T-helper 22 cell (primary cell): ENCODE measurements around the gene FANK1.
"Not testable (repeated sequence)": the region's sequence is repeated elsewhere in the genome, so short reads cannot be mapped to it uniquely, and the experiment has no call there.

ENCODE experiments used
- DNase-seq: peaks from one replicate; pipeline ENCODE4 v3.0.0-alpha.2; 2020; ENCODE audit warnings: low read depth

Gene FANK1

GRCh38 chr10:125928928-125929585, 32.7 kb downstream of the FANK1 start:
- DNase-seq: no peak

- DNase-seq: no peak
These were observed 33.3 kb downstream of the FANK1 start for GRCh38 chr10:125929618-125930017.

- DNase-seq: no peak
These were observed 37.3 kb downstream of the FANK1 start for GRCh38 chr10:125933693-125934092.

- no peak for DNase-seq
These were observed 40.0 kb downstream of the FANK1 start for GRCh38 chr10:125936331-125936730.

GRCh38 chr10:125940515-125940914, 44.2 kb downstream of the FANK1 start:
- DNase-seq: no peak

GRCh38 chr10:125951290-125951689, 54.9 kb downstream of the FANK1 start:
- DNase-seq: no peak

- DNase-seq: no peak
These were observed 57.5 kb downstream of the FANK1 start for GRCh38 chr10:125953778-125954385.

- no peak for DNase-seq
These were observed 59.4 kb downstream of the FANK1 start for GRCh38 chr10:125955766-125956165.

- no peak for DNase-seq
These were observed 65.4 kb downstream of the FANK1 start for GRCh38 chr10:125961743-125962142.

GRCh38 chr10:125962200-125962599, 65.8 kb downstream of the FANK1 start:
- no peak for DNase-seq

GRCh38 chr10:125964558-125964957, 68.2 kb downstream of the FANK1 start:
- no peak for DNase-seq

GRCh38 chr10:125967533-125967932, 71.2 kb downstream of the FANK1 start:
- no peak for DNase-seq

- DNase-seq: not testable (repeated sequence)
These were observed 73.8 kb downstream of the FANK1 start for GRCh38 chr10:125970077-125970630.

- no peak for DNase-seq
These were observed 80.7 kb downstream of the FANK1 start for GRCh38 chr10:125976960-125977605.

- DNase-seq: no peak
These were observed 83.6 kb downstream of the FANK1 start for GRCh38 chr10:125979976-125980375.

- DNase-seq: no peak
These were observed 84.2 kb downstream of the FANK1 start for GRCh38 chr10:125980521-125981035.

GRCh38 chr10:125982260-125982948, 86.0 kb downstream of the FANK1 start:
- no peak for DNase-seq

GRCh38 chr10:125983161-125983560, 86.8 kb downstream of the FANK1 start:
- no peak for DNase-seq

- DNase-seq: no peak
These were observed 87.3 kb downstream of the FANK1 start for GRCh38 chr10:125983656-125984055.

GRCh38 chr10:125984346-125984745, 88.0 kb downstream of the FANK1 start:
- no peak for DNase-seq

- no peak for DNase-seq
These were observed 88.6 kb downstream of the FANK1 start for GRCh38 chr10:125984865-125985495.
